H1 (cell line): ENCODE measurements around the gene FKRP. TPM values are rescaled to one million over a fixed set of nuclear protein-coding genes. Genes with fewer than 3 reads are reported as not detected.

Experiments used
- ATF3 ChIP-seq: IDR thresholded peaks from 2 replicates; pipeline ENCODE4 v1.6.1; 2011; ENCODE audit warnings: low read depth, mild to moderate bottlenecking, low read length; ENCODE audit not compliant: insufficient read depth
- BCL11A ChIP-seq, 2 experiments: IDR thresholded peaks; one replicate each; pipeline ENCODE4 v1.6.1; 2011; ENCODE audit warnings: low read depth in 2 of 2, low read length in 2 of 2, mild to moderate bottlenecking in 2 of 2
- CEBPB ChIP-seq: IDR thresholded peaks from 2 replicates; pipeline ENCODE4 v1.6.1; 2012; ENCODE audit warnings: low read depth, low read length
- HDAC2 ChIP-seq, 2 experiments: fragments of 300-600 bp in 1 of 2; sonication (generic) in 1 of 2; IDR thresholded peaks; 2 replicates each; pipeline ENCODE4 v1.6.1; 2011 to 2012; ENCODE audit warnings: low read depth in 2 of 2, low read length in 2 of 2, mild to moderate bottlenecking in 2 of 2, moderate library complexity in 2 of 2, borderline replicate concordance in 1 of 2, inconsistent platforms in 1 of 2
- JUND ChIP-seq: IDR thresholded peaks from 2 replicates; pipeline ENCODE4 v1.6.1; 2011; ENCODE audit warnings: mild to moderate bottlenecking, improper control_type of control experiment, low read length
- KDM1A ChIP-seq: fragments of 200-600, 300-600 bp; sonication (generic); IDR thresholded peaks from 2 replicates; pipeline ENCODE4 v1.7.1; 2016; ENCODE audit warnings: mild to moderate bottlenecking, low read length, borderline replicate concordance
- KDM4A ChIP-seq: IDR thresholded peaks from one replicate; pipeline ENCODE4 v1.7.1; 2012; ENCODE audit warnings: low read depth, mild to moderate bottlenecking, moderate library complexity, low read length, inconsistent platforms; ENCODE audit not compliant: severe bottlenecking
- PHF8 ChIP-seq: fragments of 200-600 bp; sonication (generic); conservative IDR thresholded peaks from 2 replicates; pipeline ENCODE4 v1.7.1; 2012; ENCODE audit warnings: low read depth, mild to moderate bottlenecking, inconsistent platforms, low read length, moderate library complexity
- POLR2AphosphoS5 ChIP-seq: IDR thresholded peaks from 2 replicates; pipeline ENCODE4 v1.6.1; 2011; ENCODE audit warnings: low read depth, low read length
- SAP30 ChIP-seq: fragments of 300-600 bp; sonication (generic); IDR thresholded peaks from 2 replicates; pipeline ENCODE4 v1.7.1; 2012; ENCODE audit warnings: low read length, moderate library complexity, mild to moderate bottlenecking, inconsistent platforms; ENCODE audit not compliant: insufficient read depth, insufficient replicate concordance
- SP2 ChIP-seq: IDR thresholded peaks from 2 replicates; pipeline ENCODE4 v1.6.1; 2012; ENCODE audit warnings: mild to moderate bottlenecking, low read length, inconsistent platforms
- TCF12 ChIP-seq: IDR thresholded peaks from 2 replicates; pipeline ENCODE4 v1.6.1; 2011; ENCODE audit warnings: low read depth, mild to moderate bottlenecking, low read length
- polyA plus RNA-seq, 7 experiments: library from polyadenylated mRNA; depleted of rRNA in 3 of 7; stranded (reverse) in 5 of 7; unstranded in 2 of 7; fragments of >200 nt in 5 of 7; fragments of 200-250 nt in 2 of 7; gene quantifications; 1 replicate in 5 of 7; 2 replicates in 1 of 7; 4 replicates in 1 of 7; pipeline versions ENCODE4 v1.2.1 to v1.2.3, GENCODE V29; 2011 to 2013; ENCODE audit warnings: missing spikeins in 2 of 7, mixed read lengths in 2 of 7
- total RNA-seq: library from RNA; stranded (reverse); fragmentation: NEBNext Ultra II Directional; extraction: Animal tissue kit (Norgen Biotek cat#: 25700); gene quantifications from 2 replicates; pipeline ENCODE4 v1.2.1, GENCODE V29; 2021
- TF ChIP-seq, protein P1 (sequence below): IDR thresholded peaks from 2 replicates; pipeline ENCODE4 v1.6.1; 2012; ENCODE audit warnings: low read length, inconsistent platforms

The FKRP gene
- total and polyA plus RNA-seq, 2 of the 8 experiments (the other 6 are each of a cell fraction or from before 2014, with no cell fraction given) = 17.1 to 24.4 TPM

DNA sequence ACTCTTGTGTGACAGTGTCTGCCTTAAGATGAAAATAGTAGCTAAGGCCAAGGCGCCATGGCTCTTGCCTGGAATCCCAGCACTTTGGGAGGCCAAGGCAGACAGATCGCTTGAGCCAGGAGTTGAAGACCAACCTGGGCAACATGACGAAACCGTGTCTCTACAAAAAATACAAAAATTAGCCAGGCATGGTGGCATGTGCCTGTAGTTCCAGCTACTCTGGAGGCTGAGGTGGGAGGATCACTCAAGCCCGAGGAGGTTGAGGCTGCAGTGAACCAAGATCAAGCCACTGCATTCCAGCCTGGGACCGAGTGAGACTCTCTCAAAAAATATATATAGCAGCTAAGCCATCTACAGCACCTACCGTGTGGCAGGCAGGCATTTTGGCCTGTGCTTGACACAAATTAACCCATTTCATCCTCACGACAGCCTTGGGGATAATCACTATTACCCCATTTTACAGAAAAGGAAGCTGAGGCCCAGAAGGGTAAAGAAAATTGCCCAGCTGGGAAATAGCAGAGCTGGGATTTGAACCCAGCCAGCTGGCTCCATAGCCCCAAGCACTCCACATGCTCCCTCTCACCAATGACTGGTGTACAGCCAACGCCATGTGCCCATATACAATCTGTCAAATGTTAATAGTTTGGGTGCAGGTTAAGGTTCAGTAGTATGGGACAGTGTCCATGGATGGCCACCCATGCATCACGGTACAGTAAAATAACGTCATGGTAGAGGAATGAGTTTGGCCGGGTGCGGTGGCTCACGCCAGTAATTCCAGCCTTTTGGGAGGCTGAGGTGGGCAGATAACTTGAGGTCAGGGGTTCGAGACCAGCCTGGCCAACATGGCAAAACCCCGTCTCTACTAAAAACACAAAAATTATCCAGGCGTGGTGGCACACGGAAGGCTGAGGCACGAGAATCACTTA, 39.5 kb downstream of the FKRP start (continued):
- TF ChIP-seq SAP30 = no peak
- 0 out of 2 replicates have a peak, but pooled peaks have one; percentile 14 for TF ChIP-seq PHF8
- TF ChIP-seq KDM4A = no peak
- TF ChIP-seq SP2 = no peak
- no peak for TF ChIP-seq JUND
- TF ChIP-seq BCL11A (IDR thresholded peaks at IDR 0.05; ENCODE audit: low read depth in 2 of 2, low read length in 2 of 2) = no peak
- TF ChIP-seq, protein P1, sequence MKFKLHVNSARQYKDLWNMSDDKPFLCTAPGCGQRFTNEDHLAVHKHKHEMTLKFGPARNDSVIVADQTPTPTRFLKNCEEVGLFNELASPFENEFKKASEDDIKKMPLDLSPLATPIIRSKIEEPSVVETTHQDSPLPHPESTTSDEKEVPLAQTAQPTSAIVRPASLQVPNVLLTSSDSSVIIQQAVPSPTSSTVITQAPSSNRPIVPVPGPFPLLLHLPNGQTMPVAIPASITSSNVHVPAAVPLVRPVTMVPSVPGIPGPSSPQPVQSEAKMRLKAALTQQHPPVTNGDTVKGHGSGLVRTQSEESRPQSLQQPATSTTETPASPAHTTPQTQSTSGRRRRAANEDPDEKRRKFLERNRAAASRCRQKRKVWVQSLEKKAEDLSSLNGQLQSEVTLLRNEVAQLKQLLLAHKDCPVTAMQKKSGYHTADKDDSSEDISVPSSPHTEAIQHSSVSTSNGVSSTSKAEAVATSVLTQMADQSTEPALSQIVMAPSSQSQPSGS = no peak
- TF ChIP-seq POLR2AphosphoS5 = 0 out of 2 replicates have a peak, but pooled peaks have one; percentile 4
- peak; percentile 51 for TF ChIP-seq KDM1A
- 0 out of 4 replicates have a peak, but pooled peaks of 1 of the 2 experiments have one; percentile 4 for TF ChIP-seq HDAC2 (IDR thresholded peaks at IDR 0.05; ENCODE audit: borderline replicate concordance in 1 of 2, low read depth in 2 of 2, low read length in 2 of 2)
- TF ChIP-seq ATF3 = no peak
- no peak for TF ChIP-seq CEBPB
- no peak for TF ChIP-seq TCF12
- TF ChIP-seq, all 59 proteins: peak for 5
